HepG2 (cell line): Measurements from ENCODE around the gene UAP1. TPM values are rescaled to one million over a fixed set of nuclear protein-coding genes. Genes with fewer than 3 reads are reported as not detected.

Experiments
- ATAC-seq: fragments of 200-7000 bp; cut with Tn5 transposase; 3 replicates; pipeline ENCODE4 v1.9.1; 2020; ENCODE audit warnings: mild to moderate bottlenecking, moderate library complexity
- Bru-seq: library from RNA; stranded (reverse); fragments of 400-500 nt; gene quantifications from one replicate; lab custom pipeline; 2021; lab: Mats Ljungman, UMichigan
- BruChase-seq, 2 experiments: library from RNA; stranded (reverse); fragments of 400-500 nt; gene quantifications; one replicate each; lab custom pipeline; 2021; lab: Mats Ljungman, UMichigan
- BruUV-seq: library from RNA; stranded (reverse); fragments of 400-500 nt; replicated peaks from 2 replicates; lab custom pipeline; 2021; lab: Mats Ljungman, UMichigan
- CTCF ChIA-PET: fragments of 300-600 bp; formaldehyde crosslinking; extraction: SDS; loops from one replicate; lab custom pipeline; 2021; ENCODE audit warnings: low total read pairs, inconsistent platforms, low intra/inter-chr PET ratio; lab: Yijun Ruan, JAX
- POLR2A ChIA-PET: fragments of 350-600 bp; sonication (Branson Sonifier 250); formaldehyde crosslinking; loops from one replicate; lab custom pipeline; 2020; ENCODE audit warnings: antibody characterized with exemption, inconsistent platforms; lab: Yijun Ruan, JAX
- DNase-seq: peaks from one replicate; pipeline ENCODE4 v3.0.0-alpha.2; 2015; ENCODE audit warnings: low spot score
- FAIRE-seq: peaks from 3 replicates; lab custom pipeline; 2011; peaks lifted over from hg19 to GRCh38; lab: Jason Lieb, UNC
- H2AFZ ChIP-seq: one replicate; pipeline ENCODE4 v1.6.1; 2011; ENCODE audit warnings: low read length, inconsistent platforms
- H3K27ac ChIP-seq: fragments of 300-600 bp; 3 replicates; pipeline ENCODE4 v1.8.0; 2011; ENCODE audit warnings: mixed run types, mild to moderate bottlenecking, mixed read lengths, low read length, inconsistent platforms; ENCODE audit not compliant: insufficient read depth; ENCODE audit errors: extremely low read length
- H3K27me3 ChIP-seq, 2 experiments: fragments of 200-600 bp in 1 of 2; 2 replicates in 1 of 2; 3 replicates in 1 of 2; pipeline versions ENCODE4 v1.6.0 to v1.8.0; 2011; ENCODE audit warnings: low read length in 2 of 2, mild to moderate bottlenecking in 2 of 2, moderate library complexity in 2 of 2, inconsistent platforms in 1 of 2; ENCODE audit not compliant: insufficient read depth in 2 of 2, control insufficient read depth in 1 of 2
- H3K36me3 ChIP-seq, 2 experiments: fragments of 200-600 bp in 1 of 2; replicated peaks in 1 of 2; 2 replicates in 1 of 2; 3 replicates in 1 of 2; pipeline versions ENCODE4 v1.5.1 to v1.8.0; 2011; ENCODE audit warnings: low read length in 2 of 2, inconsistent platforms in 1 of 2; ENCODE audit not compliant: insufficient read depth in 2 of 2, control insufficient read depth in 1 of 2
- H3K4me1 ChIP-seq: 2 replicates; pipeline ENCODE4 v1.5.1; 2012; ENCODE audit warnings: low read length, inconsistent platforms; ENCODE audit not compliant: insufficient read depth
- H3K4me2 ChIP-seq: 2 replicates; pipeline ENCODE4 v1.6.0; 2011; ENCODE audit warnings: low read depth, low read length, inconsistent platforms
- H3K4me3 ChIP-seq, 3 experiments: fragments of 200-600 bp in 1 of 3; sonication (generic), shearing (Covaris generic) in 1 of 3; replicated peaks in 1 of 3; 2 replicates each; pipeline ENCODE4 v1.5.1; 2011 to 2016; ENCODE audit warnings: low read length in 3 of 3, inconsistent platforms in 2 of 3, low read depth in 2 of 3, mild to moderate bottlenecking in 2 of 3, control low read depth in 1 of 3, mixed read lengths in 1 of 3; ENCODE audit not compliant: insufficient read depth in 1 of 3
- H3K79me2 ChIP-seq: one replicate; pipeline ENCODE4 v1.6.1; 2011; ENCODE audit warnings: low read length, inconsistent platforms; ENCODE audit not compliant: insufficient read depth
- H3K9ac ChIP-seq: 2 replicates; pipeline ENCODE4 v1.6.0; 2011; ENCODE audit warnings: mild to moderate bottlenecking, low read depth, low read length, inconsistent platforms; ENCODE audit not compliant: insufficient read depth
- H3K9me3 ChIP-seq: 2 replicates; pipeline ENCODE4 v1.5.1; 2012; ENCODE audit warnings: mild to moderate bottlenecking, low read length
- H4K20me1 ChIP-seq: 2 replicates; pipeline ENCODE4 v1.6.0; 2011; ENCODE audit warnings: inconsistent platforms, mild to moderate bottlenecking, low read length, moderate library complexity; ENCODE audit not compliant: insufficient read depth
- AGO2 ChIP-seq: fragments of 200-400 bp; formaldehyde crosslinking; optimal IDR thresholded peaks from 2 replicates; pipeline ENCODE3; 2017; ENCODE audit warnings: mild to moderate bottlenecking, low read depth, low read length, moderate library complexity
- BRCA1 ChIP-seq: sonication (generic); formaldehyde crosslinking; IDR thresholded peaks from 2 replicates; pipeline ENCODE4 v1.4.0; 2020; ENCODE audit warnings: missing genetic modification reagents
- CBFB ChIP-seq: sonication (generic); formaldehyde crosslinking; IDR thresholded peaks from 2 replicates; pipeline ENCODE4 v1.4.0; 2020; ENCODE audit warnings: missing genetic modification reagents
- HCFC1 ChIP-seq: fragments of 150-350 bp; IDR thresholded peaks from 2 replicates; pipeline ENCODE4 v1.6.1; 2014; ENCODE audit warnings: low read depth, low read length
- MEF2D ChIP-seq: sonication (generic); formaldehyde crosslinking; IDR thresholded peaks from 2 replicates; pipeline ENCODE4 v1.5.1; 2020; ENCODE audit warnings: mild to moderate bottlenecking, missing genetic modification reagents
- MYC ChIP-seq: sonication (generic); formaldehyde crosslinking; IDR thresholded peaks from 2 replicates; pipeline ENCODE4 v1.9.0; 2021; ENCODE audit warnings: missing genetic modification reagents, borderline replicate concordance
- PATZ1 ChIP-seq: sonication (generic); formaldehyde crosslinking; IDR thresholded peaks from 2 replicates; pipeline ENCODE4 v1.4.0; 2020; ENCODE audit warnings: missing genetic modification reagents
- SRF ChIP-seq: IDR thresholded peaks from 2 replicates; pipeline ENCODE4 v1.6.1; 2011; ENCODE audit warnings: mild to moderate bottlenecking, low read depth, low read length, moderate library complexity
- TEAD3 ChIP-seq: optimal IDR thresholded peaks from 2 replicates; pipeline ENCODE3; 2016; ENCODE audit warnings: borderline replicate concordance
- TSC22D2 ChIP-seq: sonication (generic); formaldehyde crosslinking; IDR thresholded peaks from 2 replicates; pipeline ENCODE4 v1.5.1; 2020; ENCODE audit warnings: missing genetic modification reagents, mild to moderate bottlenecking, borderline replicate concordance
- ZMYM4 ChIP-seq: sonication (generic); formaldehyde crosslinking; IDR thresholded peaks from 2 replicates; pipeline ENCODE4 v1.8.1; 2023; ENCODE audit warnings: mild to moderate bottlenecking, missing genetic modification reagents
- ZNF770 ChIP-seq: sonication (generic); formaldehyde crosslinking; IDR thresholded peaks from 2 replicates; pipeline ENCODE4 v1.5.0; 2020; ENCODE audit warnings: mild to moderate bottlenecking, missing genetic modification reagents
- WGBS: methylation state at CpG from one replicate; pipeline ENCODE4 v1.1.6; 2017; ENCODE audit warnings: low lambda C conversion rate; 5-methylcytosine and 5-hydroxymethylcytosine counted together
- in situ Hi-C: cut with HindIII; loops from 2 replicates; pipeline ENCODE4 v1.10.0; 2017; ENCODE audit warnings: low pct_unique_long_range_greater_than_20kb; ENCODE audit not compliant: extremely low pct_ligation_motif_present
- intact Hi-C: fragments of 100-400 bp; cut with micrococcal nuclease; formaldehyde crosslinking; loops from one replicate; pipeline ENCODE4 v1.10.0; 2022; ENCODE audit not compliant: unreplicated experiment
- long read RNA-seq, 2 experiments: library from RNA in 1 of 2; library from polyadenylated mRNA in 1 of 2; stranded (forward) in 1 of 2; unstranded in 1 of 2; transcript quantifications; one replicate each; pipeline ENCODE4 v2.0.0, GENCODE V29; 2019 to 2022
- polyA minus RNA-seq, 3 experiments: library from RNA; depleted of rRNA, polyadenylated mRNA; stranded (reverse); fragments of >200 nt; gene quantifications; 2 replicates each; pipeline ENCODE4 v1.2.3, GENCODE V29; 2011; ENCODE audit warnings: low replicate concordance in 1 of 3
- polyA plus RNA-seq, 8 experiments: library from polyadenylated mRNA; depleted of rRNA in 3 of 8; stranded (reverse) in 7 of 8; unstranded in 1 of 8; fragments of >200 nt; fragmentation: Illumina TruSeq in 4 of 8; extraction: Trizol in 4 of 8; gene quantifications; 2 replicates each; pipeline versions ENCODE4 v1.2.1 to v1.2.3, GENCODE V29; 2011 to 2016; ENCODE audit warnings: low read depth in 4 of 8, missing spikeins in 1 of 8, mixed read lengths in 1 of 8; ENCODE audit not compliant: insufficient read depth in 1 of 8
- total RNA-seq, 5 experiments: library from RNA; depleted of rRNA; stranded (reverse); fragments of >200 nt; fragmentation: Illumina TruSeq; extraction: Trizol; gene quantifications; 2 replicates each; pipeline ENCODE4 v1.2.3, GENCODE V29; 2016; ENCODE audit warnings: low read depth in 1 of 5

UAP1 gene
- total RNA-seq (2016; rRNA removed; fragmentation: Illumina TruSeq; extraction: Trizol) (117 and 162 TPM in 2 replicates), polyA plus RNA-seq (2011; rRNA removed) (37.9 and 48.4 TPM in 2 replicates), polyA minus RNA-seq (2011; rRNA and poly(A)+ RNA removed; ENCODE audit: low replicate concordance) (19.0 and 32.6 TPM in 2 replicates), Bru-seq, nascent RNA (percentile 87 among the genes with signal in this experiment), BruChase-seq, experiment 1, labeled RNA remaining after a 6-hour chase (percentile 83 among the genes with signal in this experiment), BruChase-seq, experiment 2, labeled RNA remaining after a 2-hour chase (percentile 81 among the genes with signal in this experiment)
- total RNA-seq (2016; cell fraction: cytosol; rRNA removed; fragmentation: Illumina TruSeq; extraction: Trizol; ENCODE audit: low read depth), result 62.4 and 68.0 TPM in 2 replicates
- 109 and 140 TPM in 2 replicates for total RNA-seq (2016; cell fraction: insoluble cytoplasmic fraction; rRNA removed; fragmentation: Illumina TruSeq; extraction: Trizol)
- total RNA-seq (2016; cell fraction: membrane; rRNA removed; fragmentation: Illumina TruSeq; extraction: Trizol), result 135 and 144 TPM in 2 replicates
- total RNA-seq (2016; cell fraction: nucleus; rRNA removed; fragmentation: Illumina TruSeq; extraction: Trizol), result 66.8 and 67.6 TPM in 2 replicates
- polyA plus RNA-seq (2011; cell fraction: cytosol; rRNA removed), result 20.2 and 33.8 TPM in 2 replicates
- polyA plus RNA-seq (2011; cell fraction: nucleus; rRNA removed), result 18.1 and 22.9 TPM in 2 replicates
- polyA plus RNA-seq (2012), result 51.4 and 61.8 TPM in 2 replicates
- 57.2 and 59.6 TPM in 2 replicates for polyA plus RNA-seq (2016; cell fraction: cytosol; fragmentation: Illumina TruSeq; extraction: Trizol; ENCODE audit: low read depth)
- polyA plus RNA-seq (2016; cell fraction: insoluble cytoplasmic fraction; fragmentation: Illumina TruSeq; extraction: Trizol; ENCODE audit: low read depth), result 107 and 111 TPM in 2 replicates
- 89.8 and 91.7 TPM in 2 replicates for polyA plus RNA-seq (2016; cell fraction: membrane; fragmentation: Illumina TruSeq; extraction: Trizol; ENCODE audit: low read depth)
- 62.8 and 91.5 TPM in 2 replicates for polyA plus RNA-seq (2016; cell fraction: nucleus; fragmentation: Illumina TruSeq; extraction: Trizol; ENCODE audit: insufficient read depth, low read depth)
- 27.3 and 28.9 TPM in 2 replicates for polyA minus RNA-seq (2011; cell fraction: cytosol; rRNA and poly(A)+ RNA removed)
- polyA minus RNA-seq (2011; cell fraction: nucleus; rRNA and poly(A)+ RNA removed), result 69.6 and 72.4 TPM in 2 replicates
- long read RNA-seq, experiment 1, transcript UAP1-204 (10 exons, 2,294 nt), result major isoform, 38 of 93 reads
- long read RNA-seq, experiment 1, transcript UAP1-201 (11 exons, 2,377 nt), result minor isoform, 24 of 93 reads
- long read RNA-seq, experiment 1, partial matches to known transcripts, result 7 of 93 reads
- long read RNA-seq, experiment 1, other reads (novel, unspliced or antisense), result 23 of 93 reads
- long read RNA-seq, experiment 2, transcript UAP1-201 (11 exons, 2,377 nt), result minor isoform, 9 of 71 reads
- long read RNA-seq, experiment 2, transcript UAP1-204 (10 exons, 2,294 nt), result major isoform, 17 of 71 reads
- long read RNA-seq, experiment 2, partial matches to known transcripts, result 23 of 71 reads
- long read RNA-seq, experiment 2, other reads (novel, unspliced or antisense), result 17 of 71 reads

DNA sequence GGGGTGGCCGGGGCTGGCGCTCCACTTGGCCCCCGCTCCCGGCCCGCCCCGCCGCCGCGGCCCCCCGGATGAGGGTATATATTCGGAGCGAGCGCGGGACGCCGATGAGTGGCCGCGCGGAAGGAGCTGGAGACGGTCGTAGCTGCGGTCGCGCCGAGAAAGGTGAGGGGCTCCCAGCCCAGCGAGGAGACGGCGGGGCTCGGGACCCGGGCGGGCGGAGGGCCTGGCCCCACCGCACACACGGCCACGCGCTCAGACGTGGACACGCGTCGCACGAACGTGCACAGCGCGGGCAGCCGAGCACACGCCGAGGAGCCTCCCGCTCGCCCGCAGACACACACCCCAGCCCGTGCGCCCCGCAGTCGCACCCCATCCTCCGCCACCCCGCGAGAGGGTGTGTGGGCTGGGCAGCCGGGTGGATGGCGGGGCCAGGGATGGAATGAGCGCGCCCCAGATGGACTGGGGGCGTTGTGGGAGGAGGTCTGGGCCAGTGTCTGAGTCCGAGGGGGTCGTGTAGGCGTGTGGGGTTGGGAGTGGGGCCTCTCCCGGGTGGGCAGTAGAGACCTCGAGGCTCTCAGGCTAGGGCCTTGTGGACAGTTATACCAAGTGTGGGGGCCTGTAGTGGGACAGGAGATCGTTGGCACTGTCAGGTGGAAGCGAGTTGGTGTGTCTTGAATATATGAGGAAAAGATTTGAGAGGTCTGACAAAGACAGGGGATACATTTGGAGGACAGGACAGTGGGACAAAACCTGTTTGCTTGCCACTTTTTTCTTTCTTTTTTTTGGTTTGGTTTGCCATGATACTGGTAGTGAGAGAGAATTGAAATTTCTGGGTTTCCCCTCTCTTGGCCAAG is at the start of gene UAP1:
TSS of gene UAP1 (plus strand) at position 107 of the 854 bp plus-strand sequence. CDS start 4,347 bp downstream, outside the sequence.
- H3K79me2 ChIP-seq, result peaks cover 49% of the 10 kb centered on the region
- POLR2A ChIA-PET, result interaction anchor here (0.6 to 1.5 kb wide), 4 partner anchors 11 to 35 kb away, joined by 3 to 9 read pairs (median 3); no protein-coding TSS in a partner anchor
- intact Hi-C loops (loop anchor here (2.0 to 5.0 kb wide), 2 partner anchors 35 to 63 kb away; no protein-coding TSS in a partner anchor), in situ Hi-C loops (no loop called here)
- H3K9me3 ChIP-seq, result no peaks in the 10 kb centered on the region
- H3K36me3 ChIP-seq, result peaks cover 0 to 6% of the 10 kb centered on the region in 2 experiments; a peak in 2 of 5 replicates
- H3K4me1 ChIP-seq, result peaks cover 50% of the 10 kb centered on the region
- H4K20me1 ChIP-seq, result peaks cover 15% of the 10 kb centered on the region; the same call in 1 of the 2 replicates
- no peak within 1 kb of the TSS for H2AFZ ChIP-seq
- no peaks in the 10 kb centered on the region; a peak in 1 of 5 replicates for H3K27me3 ChIP-seq
- FAIRE-seq, result no peak
- H3K9ac ChIP-seq, result peak within 1 kb of the TSS; percentile 97
- peak within 1 kb of the TSS; percentile 90 for H3K4me2 ChIP-seq
- H3K27ac ChIP-seq, result peak within 1 kb of the TSS; percentile 95
- DNase-seq, result no peak
- 0% methylated on average over 12 of the region's 69 CpGs for WGBS
- peak; percentile 52 for ATAC-seq
- no TSS peak for BruUV-seq
- peak within 1 kb of the TSS; percentile 79 to 100 (median 96) for H3K4me3 ChIP-seq
- CTCF ChIA-PET, result no interaction called here
- peak; percentile 68 for TF ChIP-seq MYC (CRISPR knock-in tag)
- TF ChIP-seq PATZ1 (CRISPR knock-in tag), result peak; percentile 86
- peak; percentile 27; the same call in 1 of the 2 replicates for TF ChIP-seq CBFB
- TF ChIP-seq TEAD3, result no peak
- TF ChIP-seq BRCA1, result peak; percentile 68; the same call in 1 of the 2 replicates
- TF ChIP-seq MEF2D (CRISPR knock-in tag), result no peak
- peak; percentile 53 for TF ChIP-seq AGO2
- no peak; the same call in 1 of the 2 replicates for TF ChIP-seq ZNF770 (CRISPR knock-in tag)
- TF ChIP-seq HCFC1, result 0 out of 2 replicates have a peak, but pooled peaks have one; percentile 3
- TF ChIP-seq ZMYM4 (CRISPR knock-in tag), result peak; percentile 62; the same call in 1 of the 2 replicates
- TF ChIP-seq TSC22D2 (CRISPR knock-in tag), result no peak
- no peak for TF ChIP-seq SRF
